HG03159 (cell line): ENCODE results near the gene FARSA.
"Not testable (repeated sequence)": the region's sequence is repeated elsewhere in the genome, so short reads cannot be mapped to it uniquely, and the experiment has no call there.

ENCODE experiments used
- ATAC-seq: cut with Tn5 transposase; IDR thresholded peaks from one replicate; pipeline ENCODE4 v1.9.1; 2021; ENCODE audit warnings: mild to moderate bottlenecking, moderate library complexity; ENCODE audit not compliant: unreplicated experiment

Gene FARSA

DNA sequence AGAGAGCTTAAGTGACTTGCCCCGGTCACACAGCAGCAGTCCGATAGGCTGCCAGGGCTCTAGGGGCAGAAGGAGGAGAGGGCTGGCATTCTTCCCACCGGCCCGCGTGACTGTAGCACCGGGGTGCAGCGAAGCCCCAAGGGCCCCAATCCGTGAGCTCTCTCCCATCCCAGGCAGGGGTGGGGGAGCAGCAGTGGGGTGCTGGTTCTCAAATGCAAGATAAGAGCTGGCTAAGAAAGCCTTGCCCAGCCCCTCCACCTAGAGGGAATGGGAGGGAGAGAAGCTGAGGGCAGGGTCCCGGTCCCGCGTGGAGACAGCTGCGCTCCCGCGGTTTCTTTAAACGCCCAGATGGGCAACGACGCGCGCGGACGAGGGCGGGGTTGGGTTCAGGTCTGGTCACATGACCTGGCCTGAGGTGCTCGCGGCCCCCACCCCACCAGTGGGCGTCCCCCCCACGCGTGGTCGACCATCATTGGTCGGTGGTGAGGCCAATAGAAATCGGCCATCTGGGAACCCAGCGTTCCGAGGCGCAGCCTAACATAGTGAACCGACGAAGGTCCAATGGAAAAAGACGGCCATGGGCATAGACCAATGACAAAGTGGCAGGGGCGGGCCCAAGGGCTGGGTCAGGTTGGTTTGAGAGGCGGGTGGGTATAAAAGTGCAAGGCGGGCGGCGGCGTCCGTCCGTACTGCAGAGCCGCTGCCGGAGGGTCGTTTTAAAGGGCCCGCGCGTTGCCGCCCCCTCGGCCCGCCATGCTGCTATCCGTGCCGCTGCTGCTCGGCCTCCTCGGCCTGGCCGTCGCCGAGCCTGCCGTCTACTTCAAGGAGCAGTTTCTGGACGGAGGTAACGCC, 4.6 kb upstream of the FARSA start, which contains the start of gene CALR:
TSS of gene CALR (plus strand) at position 683 of the 852 bp plus-strand sequence. CDS start at position 754, 71 bp downstream.
- ATAC-seq: peak; percentile 80

DNA sequence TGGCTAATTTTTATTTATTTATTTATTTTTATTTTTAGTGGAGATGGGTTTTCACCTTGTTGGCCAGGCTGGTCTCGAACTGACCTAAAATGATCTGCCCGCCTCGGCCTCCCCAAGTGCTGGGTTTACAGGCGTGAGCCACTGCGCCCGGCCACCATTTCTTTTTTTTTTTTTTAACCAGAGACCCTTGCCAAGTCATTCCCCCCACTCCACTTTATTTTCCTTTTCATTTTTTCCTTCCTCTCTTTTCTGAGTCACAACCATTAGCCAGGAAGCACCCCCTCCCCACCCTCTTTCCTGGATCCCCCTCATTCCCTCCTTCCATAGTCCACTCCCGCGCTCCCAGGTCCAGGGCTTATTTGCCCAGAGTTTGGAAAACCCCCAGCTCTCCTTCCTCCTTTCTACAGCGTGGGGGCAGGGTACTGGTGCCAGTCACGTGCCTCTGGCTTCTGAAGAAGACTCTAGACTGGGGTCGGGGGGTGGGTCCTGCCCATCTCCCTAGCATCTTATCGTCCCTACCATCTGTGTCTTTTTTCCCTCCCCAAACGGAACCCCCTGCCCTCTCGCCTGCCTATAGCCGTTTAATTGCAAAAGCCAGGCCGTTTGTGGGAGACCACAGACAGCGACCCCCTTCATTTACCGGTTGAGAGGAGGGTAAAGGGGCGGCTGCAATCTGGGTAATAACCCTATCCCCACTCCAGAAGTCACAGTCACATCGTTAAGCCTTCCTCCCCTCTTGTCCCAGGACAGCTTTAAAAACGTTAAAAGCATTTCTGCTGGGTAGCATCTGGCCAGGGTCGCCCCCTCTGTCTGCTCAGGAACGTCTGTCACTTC, 3.8 kb upstream of the FARSA start:
- ATAC-seq: no peak

DNA sequence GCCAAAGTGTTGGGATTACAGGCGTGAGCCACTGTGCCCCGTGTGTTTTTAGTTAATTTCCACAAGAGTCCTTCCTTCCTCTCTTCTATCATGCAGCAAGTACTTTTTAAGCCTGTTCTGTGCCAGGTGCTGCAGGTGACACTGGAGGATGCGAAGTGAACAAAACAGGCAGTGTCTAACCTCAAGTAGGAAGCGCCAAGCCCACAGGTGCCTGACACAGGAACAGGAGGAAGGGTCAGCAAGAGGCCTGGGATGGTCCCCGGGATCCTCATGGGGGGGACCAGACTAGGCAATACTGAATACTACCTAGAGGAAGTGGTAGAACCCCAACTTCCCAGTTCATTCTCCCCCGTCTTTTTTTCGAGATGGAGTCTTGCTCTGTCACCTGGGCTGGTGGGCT, 3.1 kb upstream of the FARSA start:
- no peak for ATAC-seq

DNA sequence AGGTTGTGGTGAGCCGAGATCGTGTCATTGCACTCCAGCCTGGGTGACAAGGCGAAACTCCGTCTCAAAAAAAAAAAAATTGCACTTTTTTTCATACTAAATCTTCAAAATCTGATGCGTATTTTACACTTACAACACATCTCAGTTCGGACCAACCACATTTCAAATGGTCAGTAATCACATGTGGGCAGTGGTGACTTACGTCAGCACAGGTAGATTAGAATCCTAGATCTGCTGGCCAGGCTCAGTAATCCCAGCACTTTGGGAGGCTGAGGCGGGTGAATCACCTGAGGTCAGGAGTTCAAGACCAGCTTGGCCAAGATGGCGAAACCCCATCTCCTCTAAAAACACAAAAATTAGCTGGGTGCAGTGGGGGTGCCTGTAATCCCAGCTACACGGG, 1.6 kb upstream of the FARSA start:
- no peak for ATAC-seq

DNA sequence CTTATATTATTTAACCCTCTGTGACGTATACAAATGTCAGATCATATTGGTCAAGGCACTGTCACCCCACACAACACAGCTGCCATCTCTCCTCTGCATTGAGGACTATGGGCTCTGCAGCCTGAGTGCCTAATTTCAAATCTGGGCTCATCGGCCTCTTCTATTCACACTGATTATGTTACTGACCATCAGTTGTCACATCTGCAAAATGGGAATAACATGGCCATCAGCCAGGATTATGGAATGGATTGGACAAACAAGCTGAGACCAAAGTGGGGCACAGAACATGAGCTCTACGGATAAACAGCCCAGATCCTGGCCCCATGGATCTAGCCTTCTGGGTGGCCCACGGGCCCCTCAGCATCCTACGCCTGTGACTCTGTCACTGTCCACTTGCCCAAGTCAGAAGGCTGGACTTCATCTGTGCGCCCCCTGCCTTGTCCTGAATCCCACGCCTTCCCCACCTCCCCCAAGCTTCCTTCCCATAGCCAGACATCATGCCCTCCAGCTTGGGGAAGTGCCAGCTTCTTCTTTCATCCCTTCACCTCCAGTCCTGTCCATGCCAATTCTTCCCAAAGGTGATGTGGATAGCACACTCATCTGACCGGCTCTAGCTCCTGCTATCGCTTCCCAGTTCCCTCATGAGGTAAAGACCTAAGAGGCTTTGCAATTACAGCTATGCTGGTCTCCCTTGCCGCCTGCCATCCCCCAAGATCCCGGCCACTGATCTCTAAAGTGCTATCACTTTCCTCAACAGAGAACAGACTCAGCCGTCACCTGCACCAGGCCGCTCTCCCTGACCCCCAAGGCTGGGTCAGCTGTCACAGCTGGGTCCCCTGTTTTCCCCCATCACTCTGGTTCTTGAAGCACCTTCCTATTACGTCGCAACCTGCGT, 872 bp downstream of the FARSA start:
- ATAC-seq: no peak

DNA sequence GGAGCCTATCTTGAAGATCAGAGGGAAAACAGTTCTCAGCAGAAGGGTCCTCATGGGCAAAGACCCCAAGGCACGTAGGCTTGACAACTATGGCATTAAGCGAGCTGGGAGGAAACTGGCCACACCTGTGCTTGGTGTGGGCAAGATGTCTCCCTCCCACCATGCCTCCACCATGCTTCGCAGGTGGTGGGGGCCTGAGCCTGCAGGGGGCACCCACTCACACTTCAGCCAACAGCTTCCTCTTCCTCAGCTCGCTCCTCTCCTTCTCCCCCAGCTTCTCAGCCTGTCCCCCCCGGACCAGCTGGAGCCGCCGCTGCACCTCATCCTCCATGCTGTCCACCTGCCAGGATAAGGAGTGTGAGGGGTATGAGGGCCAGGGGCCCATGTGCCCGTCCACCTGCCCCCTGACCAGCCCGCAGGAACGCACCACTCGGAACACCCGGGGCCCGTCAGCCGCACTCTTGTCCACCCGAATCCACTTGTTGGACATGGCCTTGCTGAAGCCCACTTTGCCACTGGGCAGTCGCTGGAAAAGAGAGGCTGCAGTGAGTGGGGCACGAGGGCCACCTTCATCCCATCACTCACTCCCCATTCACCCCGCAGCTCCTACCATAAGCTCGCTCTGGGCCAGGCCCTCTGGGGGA, 3.4 kb downstream of the FARSA start:
- ATAC-seq: no peak

DNA sequence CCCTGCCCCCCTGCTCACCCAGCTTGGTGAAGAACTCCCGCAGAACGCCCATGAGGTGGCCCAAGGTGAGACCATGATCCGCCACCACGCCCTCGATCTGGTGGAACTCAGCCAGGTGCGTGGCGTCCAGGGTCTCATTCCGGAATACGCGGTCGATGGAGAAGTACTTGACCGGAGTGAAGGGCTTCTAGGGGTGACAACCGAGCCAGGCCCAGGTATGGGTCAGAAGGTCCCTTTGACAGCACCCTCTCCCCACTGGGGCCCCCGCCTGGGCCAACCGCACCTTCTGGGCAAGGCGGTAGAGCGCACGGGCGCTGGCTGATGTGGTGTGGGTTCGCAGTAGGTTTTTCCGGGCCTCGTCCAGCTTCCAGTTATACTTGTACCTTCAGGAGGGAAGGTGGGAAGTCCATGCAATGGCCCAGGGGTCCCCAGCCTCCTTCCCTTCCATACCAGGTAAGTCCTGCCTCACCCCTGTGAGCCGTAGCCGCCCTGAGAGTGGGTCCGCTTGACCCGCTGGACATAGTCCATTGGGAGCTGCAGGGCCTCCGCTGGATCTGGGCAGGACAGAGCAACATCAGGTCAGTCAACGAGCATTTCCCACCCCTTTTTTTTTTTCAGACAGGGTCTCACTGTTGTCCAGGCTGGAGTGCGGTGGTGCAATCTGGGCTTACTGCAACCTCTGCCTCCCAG, 8.7 kb downstream of the FARSA start:
- no peak for ATAC-seq

DNA sequence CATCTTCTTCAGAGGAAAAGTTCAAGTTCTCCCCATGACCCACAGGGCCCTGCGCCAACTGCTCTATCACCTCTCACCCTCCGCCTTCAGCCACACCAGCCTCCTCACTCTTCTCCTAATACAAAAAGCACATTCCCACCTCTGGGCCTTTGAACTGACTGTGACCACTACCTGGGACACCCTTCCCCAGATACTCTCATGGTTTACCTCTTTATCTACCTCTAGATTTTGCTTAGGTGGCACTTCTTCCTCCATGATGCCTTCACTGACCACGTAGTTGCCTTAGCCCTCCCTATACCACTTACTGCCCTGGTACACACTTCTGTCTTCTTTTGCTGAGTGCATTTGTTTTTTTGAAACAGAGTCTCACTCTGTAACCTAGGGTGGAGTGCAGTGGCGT, 10.6 kb downstream of the FARSA start:
- no peak for ATAC-seq

DNA sequence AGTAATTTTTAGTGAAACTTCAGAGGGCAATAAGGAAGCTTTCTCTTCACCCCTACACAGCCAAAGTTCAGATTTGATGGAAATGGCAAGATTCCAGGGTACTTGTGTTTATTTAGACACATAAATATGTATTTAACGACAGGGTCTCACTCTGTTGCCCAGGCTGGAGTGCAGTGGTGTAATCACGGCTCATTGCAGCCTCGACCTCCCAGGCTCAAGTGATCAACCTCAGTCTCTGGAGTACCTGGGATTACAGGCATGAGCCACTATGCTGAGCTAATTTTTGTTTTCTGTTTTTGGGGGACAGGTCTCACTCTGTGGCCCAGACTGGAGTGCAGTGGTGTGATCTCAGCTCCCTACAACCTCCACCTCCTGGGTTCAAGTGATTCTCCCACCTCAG, 12.5 kb downstream of the FARSA start:
- no peak for ATAC-seq

DNA sequence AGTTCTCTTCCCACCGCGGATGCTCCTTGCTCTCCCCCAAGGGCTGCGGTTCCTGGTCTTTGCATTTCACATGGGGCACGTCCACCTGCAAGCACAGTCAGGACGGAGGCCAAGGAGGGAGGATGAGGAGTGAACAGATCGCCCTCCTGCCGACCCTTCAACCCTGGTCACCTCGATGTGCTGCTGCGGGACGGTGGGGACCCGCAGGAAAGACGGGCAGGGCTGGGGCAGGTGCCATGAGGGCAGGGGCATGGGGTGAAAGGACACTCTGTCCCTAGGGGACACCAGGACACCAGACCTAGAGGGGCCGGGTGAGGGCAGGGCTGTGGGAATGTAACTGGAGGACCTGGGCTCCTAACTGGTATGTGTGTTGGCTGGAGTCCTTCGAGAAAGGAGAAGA, 15.3 kb downstream of the FARSA start:
- ATAC-seq: no peak

DNA sequence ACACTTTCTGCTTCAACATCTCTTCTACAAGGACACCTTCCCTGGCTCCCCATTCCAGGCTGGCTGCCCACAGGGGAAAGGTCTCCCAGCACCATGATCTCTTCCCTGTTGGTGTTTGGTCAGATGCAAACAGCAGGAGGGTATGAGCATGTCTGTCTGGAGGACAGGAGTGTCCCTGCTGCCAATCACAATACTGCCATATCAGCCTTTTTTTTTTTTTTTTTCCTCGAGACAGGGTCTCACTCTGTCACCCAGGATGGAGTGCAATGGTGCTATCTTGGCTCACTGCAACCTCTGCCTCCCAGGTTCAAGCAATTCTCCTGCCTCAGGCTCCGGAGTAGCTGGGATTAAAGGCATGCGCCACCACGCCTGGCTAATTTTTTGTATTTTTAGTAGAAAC, 17.7 kb downstream of the FARSA start:
- ATAC-seq: not testable (repeated sequence)

DNA sequence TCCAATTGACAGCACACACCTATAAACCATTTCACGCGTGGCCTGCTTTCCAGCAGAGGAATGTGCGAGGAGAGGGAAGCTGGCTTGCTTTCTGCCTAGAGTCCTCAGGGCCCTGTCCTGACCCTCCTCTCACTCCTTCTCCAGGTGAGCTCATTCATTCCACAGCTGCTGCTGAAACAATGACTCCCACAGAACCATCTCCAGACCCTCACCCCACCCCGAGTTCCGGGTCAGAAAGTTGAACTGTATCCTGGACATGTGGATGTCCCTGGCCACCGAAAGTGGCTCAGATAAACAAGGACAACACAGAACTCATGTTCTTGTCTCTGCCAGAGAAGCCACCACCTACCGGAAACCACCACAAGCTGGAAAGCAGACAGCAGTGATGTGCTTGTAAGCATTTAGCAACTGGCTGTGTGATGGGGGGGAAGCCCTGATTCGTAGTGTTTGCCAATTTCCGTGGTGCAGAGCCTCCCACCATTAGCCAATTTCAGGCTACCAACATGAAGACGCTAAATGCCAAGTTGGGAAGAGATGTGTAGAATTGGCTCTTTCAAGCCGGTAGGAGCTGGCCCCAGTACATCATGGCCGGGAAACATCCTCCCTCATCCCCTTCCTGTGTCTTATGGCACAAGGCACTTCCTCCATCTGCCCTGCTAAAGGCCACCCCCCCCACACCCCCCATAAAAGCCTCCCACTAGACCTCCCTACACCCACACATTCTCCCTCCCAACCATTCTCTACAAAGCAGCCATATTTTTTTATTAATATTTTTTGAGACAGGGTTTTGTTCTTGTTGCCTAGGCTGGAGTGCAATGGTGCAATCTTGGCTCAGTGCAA, 19.4 kb downstream of the FARSA start:
- no peak for ATAC-seq

DNA sequence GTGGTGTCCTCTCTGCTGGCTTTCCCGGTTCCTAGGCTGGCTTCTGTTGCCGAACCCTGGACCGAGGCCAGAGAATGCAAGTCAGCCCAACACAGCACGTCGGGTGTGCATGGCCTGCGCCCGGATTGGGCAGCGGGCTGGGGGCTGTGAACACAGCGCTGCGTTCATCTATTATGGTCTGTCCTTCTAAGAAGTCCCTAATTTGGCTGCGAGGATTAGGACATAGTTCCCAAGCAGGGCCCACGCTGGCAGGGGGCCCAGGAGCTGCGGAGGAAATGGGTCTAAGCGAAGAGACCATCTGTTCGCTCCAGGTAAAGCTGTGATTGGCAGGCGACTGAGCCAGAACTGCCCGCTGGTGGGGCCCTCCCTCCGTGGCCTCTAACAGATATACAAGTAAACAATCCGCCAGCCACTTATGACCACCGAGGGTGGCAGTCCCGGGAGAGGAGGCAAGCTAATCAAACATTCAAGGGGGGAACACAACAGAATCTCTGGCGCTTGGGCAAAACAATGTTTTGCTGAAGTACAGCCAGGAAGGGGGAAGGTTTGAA, 20.4 kb downstream of the FARSA start:
- no peak for ATAC-seq

DNA sequence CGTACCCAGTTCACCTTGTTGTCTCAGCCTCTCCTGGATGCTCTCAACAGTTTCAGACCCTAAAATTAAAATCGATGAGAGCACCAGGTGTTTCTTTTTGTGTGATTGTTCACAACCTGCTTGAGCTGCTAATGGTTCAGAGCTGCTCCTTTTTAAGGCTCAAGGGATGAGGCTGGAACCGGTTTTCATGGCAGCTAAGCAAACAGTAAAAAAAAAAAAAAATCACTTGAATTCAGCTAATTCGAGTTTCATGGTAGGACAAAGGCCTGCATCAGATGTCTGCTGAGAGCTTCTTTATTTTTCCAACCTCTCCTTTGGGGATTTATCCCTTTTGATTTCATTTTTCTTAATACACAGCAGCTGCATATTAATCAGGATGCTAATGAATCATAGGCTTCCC, 20.9 kb downstream of the FARSA start:
- ATAC-seq: no peak

DNA sequence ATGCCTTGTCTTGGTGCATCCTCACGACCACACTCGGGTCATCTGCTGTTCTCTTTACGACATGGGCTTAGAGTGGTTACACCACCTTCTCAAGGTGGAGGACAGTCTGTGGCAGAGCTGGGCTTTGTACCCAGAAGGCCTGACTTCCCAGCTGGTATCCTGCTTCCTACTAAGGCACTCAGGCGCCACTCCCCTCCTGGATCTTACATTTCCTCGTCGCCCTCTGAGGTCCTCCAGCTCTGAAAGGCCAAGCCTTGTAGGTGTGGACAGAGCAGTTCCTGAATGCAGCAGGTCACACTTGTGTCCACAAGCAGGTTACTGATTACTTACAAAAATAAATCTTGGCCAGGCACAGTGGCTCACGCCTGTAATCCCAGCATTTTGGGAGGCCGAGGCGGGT, 26.3 kb downstream of the FARSA start:
- ATAC-seq: no peak

DNA sequence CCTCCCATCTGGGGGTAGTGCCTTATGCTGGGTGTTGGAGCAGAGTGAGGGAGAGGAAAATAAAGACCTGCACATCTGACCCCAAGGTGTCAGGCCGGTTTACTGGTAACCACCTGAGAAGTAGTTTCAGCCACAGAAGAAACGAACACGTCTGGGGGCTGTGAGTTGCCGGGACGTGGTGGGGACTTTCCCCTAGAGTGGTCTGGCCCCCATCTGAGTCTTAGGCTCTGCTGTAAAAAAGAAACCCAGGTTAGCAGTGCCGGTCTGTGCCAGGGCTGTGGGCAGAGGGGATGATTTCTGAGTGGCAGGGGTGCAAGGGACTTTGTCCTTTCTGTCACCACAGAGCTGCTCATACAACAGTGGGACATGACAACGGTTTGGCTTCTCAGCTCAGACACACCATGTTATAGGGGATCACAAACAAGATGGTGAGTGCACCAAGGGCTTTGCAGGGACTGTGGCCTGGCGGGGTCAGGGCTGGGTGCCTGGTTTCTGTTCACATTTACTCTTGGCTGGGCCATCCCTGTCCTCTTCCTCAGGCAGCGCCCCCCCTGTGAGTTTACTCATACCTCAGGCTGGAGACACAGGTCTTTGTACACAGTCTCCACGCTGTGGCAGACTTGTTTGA, 33.5 kb downstream of the FARSA start:
- peak; percentile 65 for ATAC-seq

DNA sequence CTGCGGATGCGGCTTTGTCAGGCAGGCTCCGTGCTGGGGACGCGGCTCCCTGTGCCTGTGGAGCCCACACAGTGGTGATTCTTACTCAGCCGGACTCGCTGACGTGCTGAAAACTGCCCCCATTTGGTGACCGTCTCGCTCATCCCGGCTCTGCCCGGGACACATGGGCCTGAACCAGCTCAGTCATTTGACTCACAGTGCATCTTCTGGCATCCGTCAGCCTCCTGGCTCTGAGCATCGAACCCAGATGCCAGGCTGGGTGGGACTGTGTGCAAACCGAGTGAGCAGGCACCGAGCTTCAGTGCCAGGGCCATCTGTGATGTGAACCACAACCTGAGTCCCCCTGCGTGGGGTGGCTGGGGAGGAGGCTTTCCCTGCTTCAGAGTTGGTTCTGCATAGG, 37.1 kb downstream of the FARSA start:
- ATAC-seq: no peak

DNA sequence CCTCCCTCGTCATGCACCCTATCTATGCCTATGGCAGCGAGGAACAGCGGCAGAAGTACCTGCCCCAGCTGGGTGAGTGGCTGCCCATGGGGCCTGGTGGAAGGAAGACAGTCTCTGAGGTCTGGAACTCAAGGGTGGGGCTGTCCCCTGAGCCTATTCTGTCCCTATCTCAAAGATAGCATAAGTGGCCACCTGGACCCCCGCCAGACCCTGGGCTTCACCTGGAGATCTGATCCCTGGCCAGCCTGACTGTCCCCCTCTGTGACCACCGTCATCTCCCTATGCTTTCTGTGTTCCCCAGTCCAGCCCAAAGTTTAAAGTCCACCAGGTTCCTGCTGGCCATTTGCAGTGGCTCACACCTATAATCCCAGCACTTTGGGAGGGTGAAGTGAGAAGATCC, 39.9 kb downstream of the FARSA start:
- no peak for ATAC-seq
